ENCODE results near the gene COG4.

DNA sequence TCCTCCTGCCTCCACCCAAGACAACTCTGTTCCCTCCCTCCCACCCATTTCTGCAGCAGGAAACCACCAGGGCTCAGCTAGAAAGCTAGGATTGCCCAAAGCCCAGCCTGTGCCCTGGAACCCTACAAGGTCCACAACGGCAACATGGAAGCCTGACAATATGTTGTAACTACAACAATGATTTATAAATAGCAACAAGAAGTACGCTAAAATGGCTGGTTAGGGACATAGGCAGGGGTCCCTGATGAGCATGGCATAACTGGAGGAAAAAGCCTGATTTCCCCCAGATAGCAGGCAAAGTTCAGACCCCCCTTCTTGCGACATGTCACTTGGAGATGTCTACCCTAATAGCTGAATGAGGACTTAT is 91.0 kb downstream of the COG4 start:
- TF ChIP-seq, protein P1, sequence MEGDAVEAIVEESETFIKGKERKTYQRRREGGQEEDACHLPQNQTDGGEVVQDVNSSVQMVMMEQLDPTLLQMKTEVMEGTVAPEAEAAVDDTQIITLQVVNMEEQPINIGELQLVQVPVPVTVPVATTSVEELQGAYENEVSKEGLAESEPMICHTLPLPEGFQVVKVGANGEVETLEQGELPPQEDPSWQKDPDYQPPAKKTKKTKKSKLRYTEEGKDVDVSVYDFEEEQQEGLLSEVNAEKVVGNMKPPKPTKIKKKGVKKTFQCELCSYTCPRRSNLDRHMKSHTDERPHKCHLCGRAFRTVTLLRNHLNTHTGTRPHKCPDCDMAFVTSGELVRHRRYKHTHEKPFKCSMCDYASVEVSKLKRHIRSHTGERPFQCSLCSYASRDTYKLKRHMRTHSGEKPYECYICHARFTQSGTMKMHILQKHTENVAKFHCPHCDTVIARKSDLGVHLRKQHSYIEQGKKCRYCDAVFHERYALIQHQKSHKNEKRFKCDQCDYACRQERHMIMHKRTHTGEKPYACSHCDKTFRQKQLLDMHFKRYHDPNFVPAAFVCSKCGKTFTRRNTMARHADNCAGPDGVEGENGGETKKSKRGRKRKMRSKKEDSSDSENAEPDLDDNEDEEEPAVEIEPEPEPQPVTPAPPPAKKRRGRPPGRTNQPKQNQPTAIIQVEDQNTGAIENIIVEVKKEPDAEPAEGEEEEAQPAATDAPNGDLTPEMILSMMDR (IDR thresholded peaks at IDR 0.05): no peak
- no peak for TF ChIP-seq POLR2A (IDR thresholded peaks at IDR 0.05)
